Spleen (tissue), 7 donors: Measurements from ENCODE around the gene CHST6.

Experiments used
- CTCF ChIP-seq, 11 experiments: fragments of 200-600 bp in 7 of 11; fragments of 450-650 bp in 4 of 11; sonication (generic) in 4 of 11; IDR thresholded peaks in 8 of 11; conservative IDR thresholded peaks in 3 of 11; 1 replicate in 7 of 11; 2 replicates in 4 of 11; pipeline versions ENCODE4 v1.4.0 to v1.8.0; 2016 to 2021; ENCODE audit warnings: antibody characterized with exemption in 11 of 11, inconsistent platforms in 4 of 11, mild to moderate bottlenecking in 1 of 11
- POLR2A ChIP-seq, 3 donors: fragments of 450-650 bp; IDR thresholded peaks; one replicate each; pipeline ENCODE4 v1.5.1; 2017; ENCODE audit warnings: antibody characterized with exemption in 3 of 3, mild to moderate bottlenecking in 1 of 3
- POLR2AphosphoS5 ChIP-seq, 3 donors: sonication (generic); formaldehyde crosslinking; IDR thresholded peaks; one replicate each; pipeline ENCODE4 v1.5.1; 2017; ENCODE audit warnings: antibody characterized with exemption in 3 of 3
- donor health status: DM: no; HTN: no; CAD: no; lungs with moderate emphysema.
- donor health status: DM: no; HTN: no; CAD: no.
- donor health status: DM: no; HTN: no; CAD: no.

- no peak for TF ChIP-seq POLR2AphosphoS5 (IDR thresholded peaks at IDR 0.05)
- TF ChIP-seq CTCF (IDR thresholded peaks at IDR 0.05 in 8 of 11, conservative IDR thresholded peaks at IDR 0.05 in 3 of 11), result no peak
- no peak for TF ChIP-seq POLR2A (IDR thresholded peaks at IDR 0.05)
Measured at GRCh38 chr16:75462806-75463205, 32.4 kb downstream of the CHST6 start.
